OCI-LY7 (cell line): ENCODE measurements around the gene RPS6KA2. TPM values are rescaled to one million over a fixed set of nuclear protein-coding genes. Genes with fewer than 3 reads are reported as not detected.

ENCODE experiments used
- BruUV-seq: library from RNA; stranded (reverse); fragments of 400-500 nt; replicated peaks from 2 replicates; lab custom pipeline; 2021; lab: Mats Ljungman, UMichigan
- CTCF ChIA-PET: fragments of 300-600 bp; sonication (Branson Sonifier 250); formaldehyde crosslinking; loops from one replicate; lab custom pipeline; 2022; ENCODE audit warnings: antibody characterized with exemption; ENCODE audit not compliant: unreplicated experiment; lab: Charles Lee
- POLR2A ChIA-PET: fragments of 300-600 bp; sonication (Branson Sonifier 250); formaldehyde crosslinking; loops from one replicate; lab custom pipeline; 2022; ENCODE audit warnings: antibody characterized with exemption; lab: Charles Lee
- DNase-seq: peaks from one replicate; pipeline ENCODE4 v3.0.0-alpha.2; 2015; ENCODE audit warnings: low spot score
- H2AFZ ChIP-seq: fragments of 200-600 bp; sonication (generic), shearing (Covaris generic); 2 replicates; pipeline ENCODE4 v1.6.1; 2014; ENCODE audit warnings: mild to moderate bottlenecking, antibody characterized with exemption, low read length, moderate library complexity
- H3K27ac ChIP-seq: fragments of 200-600 bp; sonication (generic); 2 replicates; pipeline ENCODE4 v1.5.1; 2014; ENCODE audit warnings: mixed run types, low read depth, mild to moderate bottlenecking, moderate library complexity, low read length, inconsistent platforms; ENCODE audit not compliant: poor library complexity, severe bottlenecking
- H3K36me3 ChIP-seq: fragments of 200-600 bp; sonication (generic); 2 replicates; pipeline ENCODE4 v1.6.1; 2014; ENCODE audit warnings: mild to moderate bottlenecking, antibody characterized with exemption, low read length, moderate library complexity, mixed read lengths; ENCODE audit not compliant: insufficient read depth
- H3K4me1 ChIP-seq: fragments of 200-600 bp; sonication (generic); 2 replicates; pipeline ENCODE4 v1.5.1; 2014; ENCODE audit warnings: mild to moderate bottlenecking, low read length; ENCODE audit not compliant: insufficient read depth, poor library complexity, severe bottlenecking
- H3K4me2 ChIP-seq: fragments of 200-600 bp; sonication (generic); 2 replicates; pipeline ENCODE4 v1.6.1; 2014; ENCODE audit warnings: mild to moderate bottlenecking, low read length
- H3K4me3 ChIP-seq: fragments of 200-600 bp; sonication (generic); 2 replicates; pipeline ENCODE4 v1.5.1; 2014; ENCODE audit warnings: mild to moderate bottlenecking, low read depth, low read length; ENCODE audit not compliant: poor library complexity, severe bottlenecking
- H3K79me2 ChIP-seq: fragments of 200-600 bp; sonication (generic); 2 replicates; pipeline ENCODE4 v1.6.1; 2016; ENCODE audit warnings: low read depth, mild to moderate bottlenecking, low read length, moderate library complexity, mixed read lengths; ENCODE audit not compliant: insufficient read depth
- H3K9me2 ChIP-seq: fragments of 200-600 bp; sonication (generic); 2 replicates; pipeline ENCODE4 v1.6.1; 2016; ENCODE audit warnings: mild to moderate bottlenecking, low read length, mixed read lengths; ENCODE audit not compliant: insufficient read depth
- H3K9me3 ChIP-seq: fragments of 200-600 bp; sonication (generic); 2 replicates; pipeline ENCODE4 v1.6.1; 2014; ENCODE audit warnings: mild to moderate bottlenecking, mixed run types, low read length, mixed read lengths
- H4K20me1 ChIP-seq: fragments of 200-600 bp; sonication (generic); 2 replicates; pipeline ENCODE4 v1.6.1; 2014; ENCODE audit warnings: mild to moderate bottlenecking, antibody characterized with exemption, low read length, moderate library complexity, mixed read lengths; ENCODE audit not compliant: insufficient read depth
- CTCF ChIP-seq: fragments of 200-600 bp; sonication (generic); conservative IDR thresholded peaks from 2 replicates; pipeline ENCODE4 v1.5.1; 2014; ENCODE audit warnings: mild to moderate bottlenecking, antibody characterized with exemption, low read length, moderate library complexity, mixed read lengths
- EZH2phosphoT487 ChIP-seq: fragments of 200-600 bp; sonication (generic); IDR thresholded peaks from 2 replicates; pipeline ENCODE4 v1.6.1; 2018; ENCODE audit warnings: low read depth, borderline replicate concordance, mild to moderate bottlenecking, mixed run types, antibody characterized with exemption, low read length, moderate library complexity, mixed read lengths
- intact Hi-C: fragments of 100-400 bp; cut with micrococcal nuclease; formaldehyde crosslinking; loops from one replicate; pipeline ENCODE4 v1.10.0; 2022; ENCODE audit not compliant: unreplicated experiment
- microRNA-seq: library from miRNA; unstranded; fragments of <30 nt; microRNA quantifications from one replicate; pipeline ENCODE4 v1.2.0, GENCODE V29; 2022; ENCODE audit warnings: borderline replicate concordance
- small RNA-seq: library from RNA; depleted of rRNA; stranded (forward); fragments of <200 nt; gene quantifications from one replicate; pipeline ENCODE3, GENCODE V24; 2014
- total RNA-seq, 2 experiments: library from RNA; depleted of rRNA in 1 of 2; stranded (reverse); fragments of >200 nt in 1 of 2; shearing (Covaris generic) in 1 of 2; gene quantifications; 2 replicates each; pipeline ENCODE4 v1.2.3, GENCODE V29; 2014 to 2022

Gene RPS6KA2
- total RNA-seq, 2 experiments from 2014 or later: 0.69 to 1.9 TPM

GRCh38 chr6:166360243-166361076, 266.6 kb downstream of the RPS6KA2 start:
- CTCF ChIA-PET: interaction anchor here (0.9 kb wide), 1 partner anchor 21 kb away, joined by 3 read pairs; no protein-coding TSS in a partner anchor
- Histone ChIP-seq H3K36me3 (peaks cover 21% of the 10 kb centered on the region), H3K79me2 (no peaks in the 10 kb centered on the region), H3K4me1 (peaks cover 9% of the 10 kb centered on the region), H3K4me3 (no peak overlapping the region), H2AFZ (no peak overlapping the region), H4K20me1 (no peaks in the 10 kb centered on the region), H3K9me3 (peaks cover 6% of the 10 kb centered on the region; the same call in 1 of the 2 replicates), H3K4me2 (no peak overlapping the region), H3K27ac (no peak overlapping the region), H3K9me2 (no peaks in the 10 kb centered on the region)
- POLR2A ChIA-PET: interaction anchor here (0.7 kb wide), 1 partner anchor 17 kb away, joined by 3 read pairs; no protein-coding TSS in a partner anchor
- no TSS peak for BruUV-seq
- intact Hi-C loops: no loop called here
- TF ChIP-seq EZH2phosphoT487 (no peak), CTCF (no peak)
- DNase-seq: no peak

Small RNA genes within 50 kb of the gene (microRNA-seq; reads per million reads assigned to microRNA genes)
- gene MIR1913: not detected

Small RNA genes within 50 kb of the gene (small RNA-seq; reads per million reads assigned to genes)
- gene MIR1913: not detected

Other genes starting within 250 kb of the RPS6KA2 start
- 36.1 and 38.9 TPM in 2 replicates for gene MPC1, start 244.3 kb downstream of the RPS6KA2 start, total RNA-seq (2014; rRNA removed; shearing (Covaris generic))
- 37.5 and 38.1 TPM in 2 replicates for gene MPC1, start 244.3 kb downstream of the RPS6KA2 start, total RNA-seq (2022)
- gene RAMACL, start 40.6 kb downstream of the RPS6KA2 start, total RNA-seq (2014; rRNA removed; shearing (Covaris generic)): 0.41 TPM in 1 of 2 replicates, not detected in the other
- 0.30 and 0.33 TPM in 2 replicates for gene RAMACL, start 40.6 kb downstream of the RPS6KA2 start, total RNA-seq (2022)